ENCODE measurements around the gene CHN1. TPM values are rescaled to one million over a fixed set of nuclear protein-coding genes. Genes with fewer than 3 reads are reported as not detected.

Gene CHN1
- total and polyA plus RNA-seq, 2 of the 8 experiments (the other 6 are each of a cell fraction or from before 2014, with no cell fraction given) = 54.0 to 65.7 TPM

DNA sequence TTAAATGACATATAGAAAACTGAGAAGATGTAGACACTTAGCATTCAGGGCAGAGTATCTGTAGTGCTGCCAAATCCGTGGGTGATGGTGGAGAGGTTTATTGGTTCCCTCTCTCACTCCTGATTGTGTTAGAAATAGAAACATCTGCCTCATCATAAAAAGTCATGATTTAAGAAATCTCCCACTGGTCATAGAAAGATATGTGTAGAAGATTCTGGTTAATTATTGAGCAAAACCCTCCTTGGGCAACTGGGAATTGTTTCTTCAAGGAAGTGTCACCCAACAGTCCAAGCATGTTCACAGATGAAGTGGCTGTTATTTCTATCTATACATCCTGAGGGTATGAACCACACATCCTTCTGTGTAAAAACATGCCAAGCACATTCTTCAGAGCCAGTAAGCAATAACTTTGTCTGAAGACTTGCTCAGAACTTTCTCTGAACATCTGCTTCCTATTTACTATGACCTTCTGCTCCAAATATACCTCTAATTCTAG is 207.4 kb downstream of the CHN1 start (continued):
- TF ChIP-seq, protein P1, sequence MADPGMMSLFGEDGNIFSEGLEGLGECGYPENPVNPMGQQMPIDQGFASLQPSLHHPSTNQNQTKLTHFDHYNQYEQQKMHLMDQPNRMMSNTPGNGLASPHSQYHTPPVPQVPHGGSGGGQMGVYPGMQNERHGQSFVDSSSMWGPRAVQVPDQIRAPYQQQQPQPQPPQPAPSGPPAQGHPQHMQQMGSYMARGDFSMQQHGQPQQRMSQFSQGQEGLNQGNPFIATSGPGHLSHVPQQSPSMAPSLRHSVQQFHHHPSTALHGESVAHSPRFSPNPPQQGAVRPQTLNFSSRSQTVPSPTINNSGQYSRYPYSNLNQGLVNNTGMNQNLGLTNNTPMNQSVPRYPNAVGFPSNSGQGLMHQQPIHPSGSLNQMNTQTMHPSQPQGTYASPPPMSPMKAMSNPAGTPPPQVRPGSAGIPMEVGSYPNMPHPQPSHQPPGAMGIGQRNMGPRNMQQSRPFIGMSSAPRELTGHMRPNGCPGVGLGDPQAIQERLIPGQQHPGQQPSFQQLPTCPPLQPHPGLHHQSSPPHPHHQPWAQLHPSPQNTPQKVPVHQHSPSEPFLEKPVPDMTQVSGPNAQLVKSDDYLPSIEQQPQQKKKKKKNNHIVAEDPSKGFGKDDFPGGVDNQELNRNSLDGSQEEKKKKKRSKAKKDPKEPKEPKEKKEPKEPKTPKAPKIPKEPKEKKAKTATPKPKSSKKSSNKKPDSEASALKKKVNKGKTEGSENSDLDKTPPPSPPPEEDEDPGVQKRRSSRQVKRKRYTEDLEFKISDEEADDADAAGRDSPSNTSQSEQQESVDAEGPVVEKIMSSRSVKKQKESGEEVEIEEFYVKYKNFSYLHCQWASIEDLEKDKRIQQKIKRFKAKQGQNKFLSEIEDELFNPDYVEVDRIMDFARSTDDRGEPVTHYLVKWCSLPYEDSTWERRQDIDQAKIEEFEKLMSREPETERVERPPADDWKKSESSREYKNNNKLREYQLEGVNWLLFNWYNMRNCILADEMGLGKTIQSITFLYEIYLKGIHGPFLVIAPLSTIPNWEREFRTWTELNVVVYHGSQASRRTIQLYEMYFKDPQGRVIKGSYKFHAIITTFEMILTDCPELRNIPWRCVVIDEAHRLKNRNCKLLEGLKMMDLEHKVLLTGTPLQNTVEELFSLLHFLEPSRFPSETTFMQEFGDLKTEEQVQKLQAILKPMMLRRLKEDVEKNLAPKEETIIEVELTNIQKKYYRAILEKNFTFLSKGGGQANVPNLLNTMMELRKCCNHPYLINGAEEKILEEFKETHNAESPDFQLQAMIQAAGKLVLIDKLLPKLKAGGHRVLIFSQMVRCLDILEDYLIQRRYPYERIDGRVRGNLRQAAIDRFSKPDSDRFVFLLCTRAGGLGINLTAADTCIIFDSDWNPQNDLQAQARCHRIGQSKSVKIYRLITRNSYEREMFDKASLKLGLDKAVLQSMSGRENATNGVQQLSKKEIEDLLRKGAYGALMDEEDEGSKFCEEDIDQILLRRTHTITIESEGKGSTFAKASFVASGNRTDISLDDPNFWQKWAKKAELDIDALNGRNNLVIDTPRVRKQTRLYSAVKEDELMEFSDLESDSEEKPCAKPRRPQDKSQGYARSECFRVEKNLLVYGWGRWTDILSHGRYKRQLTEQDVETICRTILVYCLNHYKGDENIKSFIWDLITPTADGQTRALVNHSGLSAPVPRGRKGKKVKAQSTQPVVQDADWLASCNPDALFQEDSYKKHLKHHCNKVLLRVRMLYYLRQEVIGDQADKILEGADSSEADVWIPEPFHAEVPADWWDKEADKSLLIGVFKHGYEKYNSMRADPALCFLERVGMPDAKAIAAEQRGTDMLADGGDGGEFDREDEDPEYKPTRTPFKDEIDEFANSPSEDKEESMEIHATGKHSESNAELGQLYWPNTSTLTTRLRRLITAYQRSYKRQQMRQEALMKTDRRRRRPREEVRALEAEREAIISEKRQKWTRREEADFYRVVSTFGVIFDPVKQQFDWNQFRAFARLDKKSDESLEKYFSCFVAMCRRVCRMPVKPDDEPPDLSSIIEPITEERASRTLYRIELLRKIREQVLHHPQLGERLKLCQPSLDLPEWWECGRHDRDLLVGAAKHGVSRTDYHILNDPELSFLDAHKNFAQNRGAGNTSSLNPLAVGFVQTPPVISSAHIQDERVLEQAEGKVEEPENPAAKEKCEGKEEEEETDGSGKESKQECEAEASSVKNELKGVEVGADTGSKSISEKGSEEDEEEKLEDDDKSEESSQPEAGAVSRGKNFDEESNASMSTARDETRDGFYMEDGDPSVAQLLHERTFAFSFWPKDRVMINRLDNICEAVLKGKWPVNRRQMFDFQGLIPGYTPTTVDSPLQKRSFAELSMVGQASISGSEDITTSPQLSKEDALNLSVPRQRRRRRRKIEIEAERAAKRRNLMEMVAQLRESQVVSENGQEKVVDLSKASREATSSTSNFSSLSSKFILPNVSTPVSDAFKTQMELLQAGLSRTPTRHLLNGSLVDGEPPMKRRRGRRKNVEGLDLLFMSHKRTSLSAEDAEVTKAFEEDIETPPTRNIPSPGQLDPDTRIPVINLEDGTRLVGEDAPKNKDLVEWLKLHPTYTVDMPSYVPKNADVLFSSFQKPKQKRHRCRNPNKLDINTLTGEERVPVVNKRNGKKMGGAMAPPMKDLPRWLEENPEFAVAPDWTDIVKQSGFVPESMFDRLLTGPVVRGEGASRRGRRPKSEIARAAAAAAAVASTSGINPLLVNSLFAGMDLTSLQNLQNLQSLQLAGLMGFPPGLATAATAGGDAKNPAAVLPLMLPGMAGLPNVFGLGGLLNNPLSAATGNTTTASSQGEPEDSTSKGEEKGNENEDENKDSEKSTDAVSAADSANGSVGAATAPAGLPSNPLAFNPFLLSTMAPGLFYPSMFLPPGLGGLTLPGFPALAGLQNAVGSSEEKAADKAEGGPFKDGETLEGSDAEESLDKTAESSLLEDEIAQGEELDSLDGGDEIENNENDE (IDR thresholded peaks at IDR 0.05; ENCODE audit: insufficient replicate concordance, low read length) = no peak
- TF ChIP-seq, protein P2, sequence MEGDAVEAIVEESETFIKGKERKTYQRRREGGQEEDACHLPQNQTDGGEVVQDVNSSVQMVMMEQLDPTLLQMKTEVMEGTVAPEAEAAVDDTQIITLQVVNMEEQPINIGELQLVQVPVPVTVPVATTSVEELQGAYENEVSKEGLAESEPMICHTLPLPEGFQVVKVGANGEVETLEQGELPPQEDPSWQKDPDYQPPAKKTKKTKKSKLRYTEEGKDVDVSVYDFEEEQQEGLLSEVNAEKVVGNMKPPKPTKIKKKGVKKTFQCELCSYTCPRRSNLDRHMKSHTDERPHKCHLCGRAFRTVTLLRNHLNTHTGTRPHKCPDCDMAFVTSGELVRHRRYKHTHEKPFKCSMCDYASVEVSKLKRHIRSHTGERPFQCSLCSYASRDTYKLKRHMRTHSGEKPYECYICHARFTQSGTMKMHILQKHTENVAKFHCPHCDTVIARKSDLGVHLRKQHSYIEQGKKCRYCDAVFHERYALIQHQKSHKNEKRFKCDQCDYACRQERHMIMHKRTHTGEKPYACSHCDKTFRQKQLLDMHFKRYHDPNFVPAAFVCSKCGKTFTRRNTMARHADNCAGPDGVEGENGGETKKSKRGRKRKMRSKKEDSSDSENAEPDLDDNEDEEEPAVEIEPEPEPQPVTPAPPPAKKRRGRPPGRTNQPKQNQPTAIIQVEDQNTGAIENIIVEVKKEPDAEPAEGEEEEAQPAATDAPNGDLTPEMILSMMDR (IDR thresholded peaks at IDR 0.05; ENCODE audit: control extremely low read depth in 1 of 3, insufficient read depth in 1 of 3, low read depth in 1 of 3, low read length in 3 of 3) = no peak
- TF ChIP-seq HDAC6 (IDR thresholded peaks at IDR 0.05; ENCODE audit: low read depth, low read length) = no peak
- no peak for TF ChIP-seq HDAC2 (IDR thresholded peaks at IDR 0.05; ENCODE audit: borderline replicate concordance in 1 of 2, low read depth in 2 of 2, low read length in 2 of 2)
- no peak for TF ChIP-seq CREB1 (IDR thresholded peaks at IDR 0.05)

Measured in H1 (cell line).